NCI-H1417 (cell line): ENCODE data around the gene PLK5.

ENCODE experiments used
- DNase-seq, 3 experiments: peaks; one replicate each; lab custom pipeline; 2025; lab: John Stamatoyannopoulos, UW

PLK5 gene

DNA sequence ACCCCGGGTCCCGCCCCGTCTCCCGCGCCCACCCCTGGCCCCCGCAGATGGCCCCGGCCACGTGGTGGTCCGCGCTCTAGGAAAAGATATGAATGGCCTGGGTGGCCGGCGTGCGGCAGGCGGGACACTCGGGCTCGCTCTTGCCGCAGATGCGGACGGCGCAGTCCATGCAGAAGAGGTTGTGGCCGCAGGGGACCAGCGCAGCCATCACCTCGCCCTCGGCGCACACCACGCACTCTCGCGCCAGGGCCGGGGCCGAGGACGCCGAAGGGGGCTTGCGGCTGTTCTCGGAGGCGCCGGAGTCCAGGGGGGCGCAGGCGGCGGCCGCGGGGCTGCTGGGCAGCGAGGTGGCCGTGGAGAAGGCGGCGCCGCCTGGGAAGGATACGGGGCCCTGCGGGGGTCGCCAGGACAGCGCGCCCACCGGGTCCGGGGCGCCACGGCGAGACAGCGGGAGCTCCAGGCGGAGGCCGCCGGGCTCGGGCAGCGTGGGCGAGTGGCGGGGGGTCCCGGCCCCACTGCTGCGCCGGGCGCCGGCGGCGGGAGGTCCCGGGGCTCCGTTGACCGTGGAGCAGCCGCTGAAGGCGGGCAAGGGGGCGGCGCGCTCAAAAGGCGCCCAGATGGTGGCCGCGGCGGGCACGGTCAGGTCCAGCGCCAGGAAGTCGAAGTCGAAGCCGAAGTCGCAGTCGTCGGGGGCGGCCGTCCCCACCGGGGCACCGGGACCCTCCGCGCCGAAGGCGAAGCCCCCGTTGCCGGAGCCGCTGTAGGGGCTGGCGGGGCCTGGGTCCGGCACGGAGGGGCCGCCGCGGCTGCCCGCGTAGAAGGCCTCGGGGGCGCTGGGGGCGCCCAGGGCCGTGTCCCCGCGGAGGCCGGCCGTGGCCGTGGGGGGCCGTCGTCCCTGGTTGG, 31.9 kb downstream of the PLK5 start:
- no peak for DNase-seq

DNA sequence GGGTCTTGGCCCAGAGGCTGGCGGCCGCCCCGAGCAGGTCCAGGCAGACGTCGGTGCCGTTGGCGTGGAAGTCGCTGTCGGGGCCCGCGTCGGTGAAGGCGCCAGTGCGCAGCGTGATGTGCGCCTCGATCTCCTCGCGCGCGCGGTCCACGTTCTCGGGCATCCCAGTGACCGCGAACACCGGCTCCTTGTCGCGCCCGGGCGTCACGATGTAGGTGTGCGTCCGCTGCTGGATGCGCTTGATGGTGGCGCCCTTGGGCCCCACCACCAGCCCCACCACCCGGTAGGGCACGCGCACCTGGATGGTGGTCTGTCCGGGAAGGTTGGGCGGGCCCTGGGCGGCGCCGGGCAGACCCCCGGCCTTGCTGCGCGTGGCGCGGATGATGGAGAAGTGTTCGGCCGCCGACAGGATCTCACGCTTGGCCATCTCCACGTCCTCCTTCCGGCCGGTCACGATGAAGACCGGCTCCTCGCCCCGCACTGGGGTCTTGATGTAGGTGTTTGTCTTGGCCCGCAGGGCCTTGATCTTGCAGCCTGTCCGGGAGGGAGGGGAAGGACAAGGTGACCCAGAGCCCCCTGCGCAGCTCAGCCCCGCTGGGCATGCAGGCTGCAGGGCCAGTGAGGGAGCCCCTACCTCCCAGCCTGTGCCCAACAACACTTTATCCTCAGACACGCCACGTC, 32.7 kb downstream of the PLK5 start:
- no peak for DNase-seq

DNA sequence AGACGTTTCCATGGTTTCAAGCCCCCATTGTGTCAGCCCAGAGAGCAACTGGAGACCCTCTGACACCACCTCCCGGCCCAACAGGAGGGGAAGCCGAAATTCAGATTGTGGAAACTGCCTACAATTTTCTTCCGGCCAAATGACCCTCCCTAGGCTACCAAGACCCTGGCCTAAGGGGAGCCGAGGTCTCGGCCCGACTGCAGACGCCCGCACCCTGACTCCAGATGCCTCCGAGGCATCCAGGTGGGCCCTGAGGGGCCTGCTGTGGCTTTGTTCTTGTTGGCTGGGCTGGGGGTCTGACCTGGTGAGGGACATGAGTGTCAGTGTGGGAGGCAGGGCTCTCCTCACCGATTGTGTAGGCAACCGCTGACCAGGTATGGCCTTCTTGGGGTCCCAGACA, 34.7 kb downstream of the PLK5 start:
- no peak for DNase-seq

DNA sequence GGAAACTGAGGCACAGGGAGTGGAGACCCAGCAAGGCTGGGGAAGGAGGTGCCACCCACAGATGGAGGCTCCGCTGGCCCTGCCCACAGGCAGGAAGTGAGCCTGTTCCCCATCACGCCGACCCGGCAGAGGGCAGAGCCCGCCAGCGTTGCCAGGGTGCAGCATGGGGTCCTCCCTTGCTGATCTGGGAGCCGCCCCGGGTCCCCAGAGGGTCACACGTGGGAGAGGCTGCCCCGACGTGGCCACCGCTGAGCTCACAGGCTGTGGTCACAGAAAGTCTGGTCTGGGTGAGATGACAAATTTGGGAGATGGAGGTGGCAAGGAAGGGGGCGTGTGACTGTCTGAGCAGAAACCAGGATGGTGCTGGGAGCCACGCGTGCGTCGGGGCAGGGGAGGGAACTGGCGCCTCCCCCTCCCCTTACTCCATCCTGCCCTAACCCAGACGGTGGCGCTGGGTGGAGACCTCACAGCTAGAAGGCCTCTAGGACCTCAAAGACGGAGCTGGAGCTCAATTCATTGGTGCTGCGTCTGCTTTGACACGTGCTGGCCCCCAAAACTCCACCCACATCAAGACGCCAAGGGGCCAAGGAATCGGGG, 36.5 kb downstream of the PLK5 start:
- no peak for DNase-seq

DNA sequence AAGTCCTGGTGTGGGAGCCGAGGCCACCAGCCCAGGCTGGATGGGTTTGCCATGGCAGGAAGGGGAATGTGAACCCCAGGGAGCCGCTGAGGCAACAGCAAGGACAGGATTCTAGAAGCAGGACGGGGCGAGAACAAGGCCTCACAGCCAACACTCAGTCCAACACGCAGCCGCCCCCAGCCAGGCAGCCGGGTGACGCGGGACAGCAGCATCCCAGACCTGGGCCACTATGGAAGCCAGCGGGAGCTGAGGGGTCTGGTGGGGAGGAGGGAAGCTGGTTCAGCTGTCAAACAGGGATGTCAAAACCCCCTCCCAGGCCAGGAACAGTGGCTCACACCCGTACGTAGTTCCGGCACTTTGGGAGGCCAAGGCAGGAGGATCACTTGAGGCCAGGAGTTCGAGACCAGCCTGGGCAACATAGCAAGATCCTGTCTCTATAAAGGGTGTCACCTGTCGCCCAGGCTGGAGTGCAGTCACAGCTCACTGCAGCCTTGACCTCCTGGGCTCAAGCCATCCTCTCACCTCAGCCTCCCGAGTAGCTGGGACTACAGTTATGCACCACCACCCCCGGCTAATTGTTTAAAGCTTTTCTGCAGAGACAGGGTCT, 37.5 kb downstream of the PLK5 start:
- no peak for DNase-seq

DNA sequence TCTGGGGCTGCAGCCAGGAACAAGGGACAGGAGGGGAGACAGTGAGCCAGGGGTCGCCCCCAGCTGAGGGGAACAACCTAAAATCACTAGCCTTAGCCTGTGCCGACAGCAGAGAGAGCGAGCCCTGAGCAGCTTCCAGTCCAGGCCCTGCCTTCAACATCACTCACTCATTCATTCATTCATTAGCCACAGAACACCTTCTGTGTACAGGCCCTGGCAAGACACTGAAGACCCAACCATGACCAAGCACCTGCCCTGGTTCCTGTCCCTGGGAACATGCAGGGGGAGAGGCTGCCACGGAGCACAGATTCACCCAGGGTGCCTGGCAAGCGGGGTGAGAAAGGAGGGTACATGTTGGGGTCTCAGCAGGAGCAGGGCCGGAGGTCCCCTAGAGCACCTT, 39.4 kb downstream of the PLK5 start:
- DNase-seq: no peak

DNA sequence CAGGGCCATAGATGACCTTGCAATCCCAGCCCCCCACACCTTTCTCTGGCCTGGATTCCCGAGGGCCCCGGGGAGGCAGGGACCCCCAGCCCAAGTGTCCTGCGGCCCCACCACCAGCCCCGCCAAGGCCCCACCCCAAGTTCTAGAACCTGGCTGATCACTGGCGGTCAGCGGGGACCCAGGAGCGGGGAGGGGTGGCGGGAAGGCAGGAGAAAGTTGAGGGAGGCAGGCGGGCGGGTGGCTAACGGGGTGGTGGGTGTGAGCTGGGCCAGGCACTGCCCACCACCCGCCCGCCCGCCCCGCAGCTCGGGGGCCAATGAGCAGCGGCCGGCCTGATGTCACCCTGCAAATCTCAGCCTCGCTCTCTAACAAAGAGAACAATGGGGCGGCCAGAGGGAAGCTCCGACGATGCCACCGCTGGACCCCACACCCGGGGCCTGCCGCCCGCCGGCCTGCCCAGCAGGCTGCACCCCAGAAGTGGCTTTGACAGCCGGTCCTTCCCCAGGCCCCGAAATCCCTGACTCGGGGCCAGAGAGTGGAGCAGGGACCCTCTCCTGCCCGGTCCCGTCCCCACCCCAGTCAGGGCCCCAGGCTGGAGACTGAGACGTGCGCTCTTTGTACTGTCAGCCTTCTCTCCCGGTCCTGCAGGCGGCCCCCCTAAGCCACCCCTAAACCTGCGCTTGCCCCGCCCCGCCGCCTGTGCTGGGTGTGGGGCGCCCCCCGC, 42.7 kb downstream of the PLK5 start:
- peak; percentile 71 to 90 (median 87) for DNase-seq

DNA sequence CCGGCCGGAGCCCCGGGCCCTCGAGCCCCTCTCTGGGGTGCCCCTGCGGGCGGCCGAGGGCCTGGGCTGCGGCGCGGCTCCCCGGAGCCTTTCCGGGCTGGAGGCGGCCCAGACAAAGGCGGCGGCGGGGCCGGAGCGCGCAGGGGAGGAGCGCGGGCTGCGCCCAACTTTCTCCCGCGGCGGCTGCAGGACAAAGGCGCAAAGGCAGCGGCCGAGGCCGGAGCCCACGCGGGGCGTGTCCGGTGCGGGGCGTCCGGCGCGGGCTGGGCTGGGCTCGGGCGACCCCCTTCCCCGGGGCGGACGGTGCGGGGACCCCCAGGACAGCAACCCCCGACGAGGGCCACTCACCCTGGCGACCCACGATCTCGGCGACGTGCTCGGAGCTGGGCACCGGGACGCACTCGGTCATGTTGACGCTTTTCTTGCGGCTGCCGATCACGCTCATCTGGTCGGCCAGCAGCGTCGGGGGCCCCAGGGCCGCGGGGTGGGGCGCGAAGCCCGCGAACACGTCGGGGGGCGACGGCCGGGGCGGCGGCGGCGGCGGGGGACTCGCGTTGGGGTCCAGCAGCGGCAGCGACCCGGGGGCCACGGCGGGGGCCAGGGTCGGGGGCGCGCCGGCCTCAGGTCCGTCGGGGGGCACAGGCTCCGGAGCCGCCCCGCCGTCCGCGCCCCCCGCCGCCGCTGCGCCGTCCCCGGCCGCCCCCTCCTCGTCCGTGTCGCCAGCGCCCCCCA, 43.4 kb downstream of the PLK5 start:
- peak in 2 of 3 experiments; percentile 65 to 74 for DNase-seq

DNA sequence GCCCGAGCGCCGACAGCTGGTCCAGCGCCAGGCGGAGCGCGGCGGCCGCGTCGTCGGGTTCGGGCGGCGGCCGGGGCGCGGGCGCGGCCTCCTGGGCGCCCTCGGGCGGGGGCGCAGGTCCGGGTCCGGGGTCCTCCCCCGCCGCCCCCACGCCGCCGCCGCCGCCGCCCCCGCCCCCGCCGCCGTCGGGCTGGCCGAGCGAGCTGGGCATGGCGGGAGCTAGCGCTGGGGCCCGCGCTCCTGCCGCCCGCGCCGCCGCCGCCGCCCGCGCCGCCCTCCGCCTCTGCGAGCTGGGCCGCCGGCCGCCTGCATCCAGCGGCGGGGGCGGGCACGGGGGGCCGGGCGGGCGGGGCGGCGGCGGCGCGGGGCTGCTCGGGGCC, 44.0 kb downstream of the PLK5 start:
- DNase-seq: peak in 1 of 3 experiments; percentile 25

DNA sequence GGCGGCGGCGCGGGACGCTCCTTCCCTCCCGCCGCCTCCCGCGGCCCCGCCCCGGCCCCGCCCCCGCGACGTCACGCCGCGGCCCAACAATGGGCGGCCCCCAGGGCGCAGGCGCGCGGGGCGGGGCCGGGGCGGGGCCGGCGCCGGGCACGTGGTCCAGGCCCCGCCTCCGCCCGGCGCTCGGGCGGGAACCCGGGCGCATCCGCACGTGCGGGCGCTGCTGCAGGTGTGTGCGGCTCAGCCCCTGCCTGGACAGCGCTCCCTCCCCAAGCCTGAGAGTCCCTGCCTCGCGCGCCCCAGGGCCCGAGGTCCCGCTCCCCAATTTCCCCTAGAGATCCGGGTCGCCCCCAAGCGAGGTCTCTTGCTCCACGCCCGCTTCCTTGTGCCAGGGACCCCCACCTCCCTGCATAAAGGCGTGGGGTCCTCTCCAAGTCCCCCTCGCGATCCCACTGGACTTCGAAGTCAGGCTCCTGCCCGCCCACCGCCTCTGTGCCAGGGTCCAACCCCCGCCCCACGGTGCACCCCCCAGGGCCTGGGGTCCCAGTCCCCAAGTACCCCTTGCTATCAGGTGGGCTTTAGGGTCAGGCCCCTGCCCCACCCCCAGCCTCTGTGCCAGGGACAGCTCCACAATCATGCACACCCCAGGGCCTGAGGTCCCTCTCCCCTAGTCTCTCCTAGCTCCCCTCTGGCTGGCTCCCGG, 44.6 kb downstream of the PLK5 start, which contains the start of gene MEX3D:
Gene MEX3D (minus strand): TSS at position 6 of the 700 bp plus-strand sequence. CDS start 267 bp downstream, outside the sequence.
- DNase-seq: peak; percentile 79 to 92 (median 87)

DNA sequence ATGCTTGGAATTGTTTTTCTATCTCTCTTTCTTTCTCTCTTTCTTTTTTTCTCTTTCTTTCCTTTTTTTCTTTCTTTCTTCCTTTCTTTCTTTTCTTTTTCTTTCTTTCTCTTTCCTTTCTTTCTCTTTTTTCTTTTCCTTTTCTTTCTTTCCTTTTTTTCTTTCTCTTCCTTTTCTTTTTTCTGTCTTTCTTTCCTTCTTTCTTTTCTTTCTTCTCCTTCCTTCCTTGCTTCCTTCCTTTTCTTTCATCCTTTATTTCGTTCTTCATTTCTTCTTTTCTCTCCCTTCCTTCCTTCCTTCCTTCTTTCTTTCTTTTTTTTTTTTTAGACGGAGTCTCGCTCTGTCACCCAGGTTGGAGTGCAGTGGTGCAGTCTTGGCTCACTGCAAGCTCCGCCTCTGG, 46.1 kb downstream of the PLK5 start:
- DNase-seq: no peak

DNA sequence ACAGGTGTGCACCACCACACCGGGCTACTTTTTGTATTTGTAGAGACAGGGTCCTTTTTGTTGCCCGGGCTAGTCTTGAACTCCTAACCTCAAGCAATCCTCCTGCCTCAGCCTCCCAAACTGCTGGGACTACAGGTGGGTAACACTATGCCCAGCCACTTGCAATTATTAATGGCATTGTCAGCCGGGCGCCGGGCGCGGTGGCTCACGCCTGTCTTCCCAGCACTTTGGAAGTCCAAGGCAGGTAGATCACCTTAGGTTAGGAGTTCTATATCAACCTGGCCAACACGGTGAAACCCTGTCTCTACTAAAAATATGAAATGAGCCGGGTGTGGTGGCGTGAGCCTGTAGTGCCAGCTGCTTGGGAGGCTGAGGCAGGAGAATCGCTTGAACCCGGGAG, 47.0 kb downstream of the PLK5 start:
- no peak for DNase-seq

DNA sequence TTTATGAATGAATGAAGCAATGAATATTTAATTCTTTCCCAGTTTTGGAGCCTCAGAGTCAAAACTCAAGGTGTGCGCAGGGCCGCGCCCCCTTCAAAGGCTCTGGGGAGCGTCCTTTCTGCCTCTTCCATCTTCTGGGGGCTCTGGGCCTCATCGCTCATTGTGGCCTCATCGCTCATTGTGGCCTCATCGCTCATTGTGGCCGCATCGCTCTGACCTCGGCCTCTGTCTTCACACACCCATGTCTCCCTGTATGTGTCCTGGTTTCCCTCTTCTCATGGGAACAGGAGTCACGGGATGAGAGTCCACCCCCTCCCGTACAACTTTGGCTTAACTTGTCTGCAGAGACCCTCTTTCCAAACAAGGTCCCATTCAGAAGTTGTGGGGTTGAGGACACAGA, 47.5 kb downstream of the PLK5 start:
- DNase-seq: no peak

DNA sequence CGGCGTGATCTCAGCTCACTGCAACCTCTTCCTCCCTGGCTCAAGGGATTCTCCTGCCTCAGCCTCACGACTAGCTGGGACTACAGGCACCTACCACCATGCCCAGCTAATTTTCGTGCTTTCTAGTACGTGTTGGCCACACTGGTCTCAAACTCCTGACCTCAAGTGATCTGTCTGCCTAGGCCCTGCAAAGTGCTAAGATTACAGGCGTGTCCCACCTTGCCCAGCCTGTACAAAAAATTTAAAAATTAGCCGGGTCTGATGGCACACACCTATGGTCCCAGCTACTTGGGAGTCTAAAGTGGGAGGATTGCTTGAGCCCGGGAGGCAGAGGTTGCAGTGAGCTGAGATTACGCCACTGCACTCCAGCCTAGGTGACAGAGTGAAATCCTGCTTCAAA, 48.9 kb downstream of the PLK5 start:
- DNase-seq: no peak

DNA sequence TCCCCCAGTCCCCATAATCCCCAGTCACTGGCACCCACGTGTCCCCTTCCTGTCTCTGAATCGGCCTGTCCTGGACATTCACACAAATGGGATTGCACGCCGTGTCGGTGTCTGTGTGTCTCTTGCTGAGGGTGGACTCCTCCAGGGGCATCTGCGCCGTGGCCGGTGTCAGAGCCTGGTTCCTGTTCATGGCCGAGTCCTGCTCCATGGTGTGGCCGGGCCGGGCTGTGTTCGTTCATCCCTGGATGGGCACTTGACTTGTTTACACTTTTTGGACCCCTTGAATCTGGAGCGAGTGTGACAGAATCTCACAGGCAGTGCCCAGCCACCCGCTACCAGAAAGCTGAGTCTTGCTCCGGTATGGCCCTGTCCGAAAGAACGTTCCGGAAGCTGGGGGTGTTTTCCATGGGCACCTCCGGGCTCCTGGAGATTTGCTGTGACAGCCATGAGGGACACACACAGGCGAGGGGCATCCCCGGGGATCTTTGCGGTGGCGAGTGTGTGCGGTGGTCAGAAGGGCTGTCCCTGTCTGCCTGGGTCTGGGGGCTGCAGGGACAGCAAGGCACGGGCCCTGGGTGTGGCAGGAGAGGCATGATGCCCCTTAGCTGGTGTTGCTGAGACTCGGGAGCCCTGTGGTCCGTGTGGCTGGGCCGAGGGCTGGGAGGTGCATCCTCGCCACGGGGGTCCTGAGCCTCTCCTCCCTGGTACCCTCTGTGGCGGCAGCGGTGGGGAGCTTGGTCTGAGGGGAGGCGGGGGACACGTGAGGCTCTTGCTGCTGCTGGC, 50.7 kb downstream of the PLK5 start:
- DNase-seq: no peak

DNA sequence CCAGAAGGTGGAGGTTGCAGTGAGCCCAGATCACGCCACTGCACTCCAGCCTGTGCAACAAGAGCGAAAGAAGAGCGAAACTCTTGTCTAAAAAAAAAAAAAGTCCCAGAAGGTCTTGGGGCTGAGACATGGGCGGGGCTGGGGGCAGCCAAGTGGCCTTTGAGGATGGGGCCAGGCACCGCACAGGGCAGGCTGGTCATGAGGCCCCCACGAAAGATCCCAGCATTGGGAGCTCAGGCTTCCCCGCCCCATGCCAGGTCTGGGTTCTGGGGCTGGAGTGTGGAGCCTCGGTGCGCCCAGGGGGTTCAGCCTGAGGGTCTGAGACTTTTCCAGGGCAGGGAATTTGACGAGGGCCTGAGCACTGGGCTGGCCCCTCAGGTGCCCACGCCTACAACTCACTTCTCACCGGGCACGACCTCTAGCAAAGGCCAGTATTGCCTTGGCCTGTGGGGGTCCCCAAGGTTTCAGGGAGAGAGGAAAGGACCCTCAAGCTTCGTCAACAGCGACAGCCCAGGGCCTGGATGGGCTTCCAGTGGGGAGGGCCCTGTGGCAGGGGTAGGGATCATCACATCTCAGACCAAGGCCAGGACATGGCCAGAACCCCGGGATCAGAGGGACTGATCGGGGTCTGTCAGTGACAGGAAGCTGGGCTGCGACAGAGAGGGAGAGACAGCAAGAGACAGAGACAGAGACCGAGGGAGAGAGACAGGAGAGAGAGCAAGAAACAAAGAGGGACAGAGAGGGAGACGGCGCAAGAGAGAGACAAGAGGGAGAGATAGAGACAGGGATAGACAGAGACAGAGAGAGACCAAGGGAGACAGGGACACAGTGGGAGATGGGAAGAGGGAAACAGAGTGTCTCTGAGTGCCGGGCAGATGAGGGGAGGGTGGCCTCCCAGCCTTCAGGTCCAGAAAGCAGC, 51.7 kb downstream of the PLK5 start:
- DNase-seq: no peak

DNA sequence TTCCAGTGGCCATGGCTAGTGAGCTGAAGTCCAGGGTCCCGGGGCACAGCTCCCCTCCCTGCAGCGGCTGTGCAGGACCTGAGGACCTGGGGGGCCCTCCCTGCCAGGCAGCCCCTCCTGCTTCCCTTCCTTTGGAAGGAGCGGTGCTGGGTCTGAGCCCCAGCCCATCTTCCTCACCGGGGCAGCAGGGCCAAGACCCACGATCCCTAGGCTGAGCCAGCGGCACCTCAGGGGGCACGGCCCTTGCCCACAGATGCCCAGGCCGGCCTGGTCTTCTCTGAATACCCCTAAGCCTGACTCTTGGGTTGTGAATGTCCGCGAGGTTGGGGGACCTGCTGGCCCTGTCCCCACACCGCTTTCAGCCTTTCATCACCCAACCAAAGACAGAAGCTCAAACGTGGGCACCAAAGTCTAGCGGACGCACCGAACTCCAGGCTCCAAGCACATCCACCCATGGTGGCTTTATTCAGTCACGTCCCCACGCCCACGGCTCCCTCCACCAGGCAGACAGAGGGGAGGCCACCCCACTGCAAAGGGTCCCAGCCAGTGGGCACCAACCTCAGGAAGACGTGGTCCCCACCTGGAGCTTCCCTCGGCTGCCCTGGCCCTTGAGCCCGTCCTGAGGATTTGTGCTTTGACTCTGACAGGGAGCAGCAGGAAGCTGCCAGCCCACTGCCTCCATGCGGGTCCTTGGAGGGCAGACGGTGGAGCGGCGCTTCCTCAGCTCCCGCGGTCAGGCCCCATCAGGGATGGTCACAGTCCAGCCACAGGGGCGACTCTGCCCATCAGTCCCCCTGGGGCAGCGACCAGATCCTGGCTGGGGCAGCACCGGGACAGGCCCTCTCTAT, 52.6 kb downstream of the PLK5 start:
- no peak for DNase-seq
